Liver (tissue), 9 donors: ENCODE data around the gene GPR141. TPM values are rescaled to one million over a fixed set of nuclear protein-coding genes. Genes with fewer than 3 reads are reported as not detected.

ENCODE experiments used
- DNase-seq: peaks from one replicate; pipeline ENCODE4 v3.0.0-alpha.2; 2017; ENCODE audit warnings: low spot score
- H3K27ac ChIP-seq, 2 donors: one replicate each; pipeline ENCODE4 v1.7.0; 2013; ENCODE audit warnings: inconsistent platforms in 2 of 2, low read length in 2 of 2, control low read depth in 1 of 2, low read depth in 1 of 2, mild to moderate bottlenecking in 1 of 2
- H3K27me3 ChIP-seq, 4 donors: one replicate each; pipeline versions ENCODE4 v1.6.1 to v1.7.0; 2013; ENCODE audit warnings: low read length in 3 of 4, inconsistent platforms in 1 of 4, mild to moderate bottlenecking in 1 of 4, moderate library complexity in 1 of 4; ENCODE audit not compliant: control insufficient read depth in 4 of 4, insufficient read depth in 4 of 4
- H3K36me3 ChIP-seq, 4 donors: one replicate each; pipeline versions ENCODE4 v1.6.1 to v1.7.0; 2013; ENCODE audit warnings: low read length in 3 of 4, mild to moderate bottlenecking in 3 of 4, low read depth in 1 of 4, moderate library complexity in 1 of 4; ENCODE audit not compliant: control insufficient read depth in 4 of 4, insufficient read depth in 3 of 4
- H3K4me1 ChIP-seq, 4 donors: one replicate each; pipeline versions ENCODE4 v1.6.1 to v1.7.0; 2013; ENCODE audit warnings: low read length in 3 of 4, mild to moderate bottlenecking in 3 of 4, moderate library complexity in 1 of 4; ENCODE audit not compliant: control insufficient read depth in 4 of 4, insufficient read depth in 4 of 4
- H3K4me3 ChIP-seq, 3 donors: one replicate each; pipeline versions ENCODE4 v1.6.1 to v1.7.0; 2013; ENCODE audit warnings: low read length in 3 of 3, control low read depth in 1 of 3, low read depth in 1 of 3, mild to moderate bottlenecking in 1 of 3
- H3K9ac ChIP-seq, 2 donors: one replicate each; pipeline ENCODE4 v1.7.0; 2013; ENCODE audit warnings: low read length in 2 of 2, mild to moderate bottlenecking in 2 of 2, moderate library complexity in 2 of 2, control low read depth in 1 of 2, low read depth in 1 of 2
- H3K9me3 ChIP-seq, 4 donors: one replicate each; pipeline versions ENCODE4 v1.6.1 to v1.7.0; 2013; ENCODE audit warnings: low read length in 3 of 4; ENCODE audit not compliant: control insufficient read depth in 4 of 4
- ATF3 ChIP-seq: IDR thresholded peaks from 2 replicates; pipeline ENCODE4 v1.6.1; 2016; ENCODE audit warnings: antibody characterized with exemption
- CTCF ChIP-seq: fragments of 150-350 bp; IDR thresholded peaks from 2 replicates; pipeline ENCODE4 v1.5.1; 2017; ENCODE audit warnings: improper control_type of control experiment, low read depth, low read length; ENCODE audit not compliant: missing input control
- EGR1 ChIP-seq, 2 donors: IDR thresholded peaks; 2 replicates each; pipeline ENCODE4 v1.6.1; 2016 to 2018; ENCODE audit warnings: antibody characterized with exemption in 2 of 2, low read depth in 2 of 2
- FOXA1 ChIP-seq: IDR thresholded peaks from 2 replicates; pipeline ENCODE4 v1.6.1; 2016; ENCODE audit warnings: antibody characterized with exemption
- FOXA2 ChIP-seq: IDR thresholded peaks from 2 replicates; pipeline ENCODE4 v1.6.1; 2016; ENCODE audit warnings: antibody characterized with exemption
- GABPA ChIP-seq, 2 donors: IDR thresholded peaks in 1 of 2; conservative IDR thresholded peaks in 1 of 2; 2 replicates each; pipeline ENCODE4 v1.6.1; 2016; ENCODE audit warnings: antibody characterized with exemption in 2 of 2, mild to moderate bottlenecking in 1 of 2, moderate library complexity in 1 of 2
- HNF4A ChIP-seq, 2 donors: conservative IDR thresholded peaks; 2 replicates each; pipeline ENCODE4 v1.6.1; 2016; ENCODE audit warnings: antibody characterized with exemption in 2 of 2, mild to moderate bottlenecking in 2 of 2
- HNF4G ChIP-seq: IDR thresholded peaks from 2 replicates; pipeline ENCODE4 v1.6.1; 2016; ENCODE audit warnings: antibody characterized with exemption
- JUND ChIP-seq, 2 donors: IDR thresholded peaks; 2 replicates each; pipeline ENCODE4 v1.6.1; 2016; ENCODE audit warnings: antibody characterized with exemption in 2 of 2
- MAX ChIP-seq: IDR thresholded peaks from 2 replicates; pipeline ENCODE4 v1.6.1; 2016; ENCODE audit warnings: antibody characterized with exemption
- NR2F2 ChIP-seq: IDR thresholded peaks from 2 replicates; pipeline ENCODE4 v1.6.1; 2016; ENCODE audit warnings: antibody characterized with exemption
- REST ChIP-seq: IDR thresholded peaks from 2 replicates; pipeline ENCODE4 v1.6.1; 2016; ENCODE audit warnings: antibody characterized with exemption, mild to moderate bottlenecking
- RXRA ChIP-seq, 2 donors: IDR thresholded peaks; 2 replicates each; pipeline ENCODE4 v1.6.1; 2017 to 2018; ENCODE audit warnings: antibody characterized with exemption in 2 of 2, mild to moderate bottlenecking in 1 of 2
- SP1 ChIP-seq: IDR thresholded peaks from 2 replicates; pipeline ENCODE4 v1.6.1; 2018; ENCODE audit warnings: antibody characterized with exemption, mild to moderate bottlenecking
- TAF1 ChIP-seq: conservative IDR thresholded peaks from 2 replicates; pipeline ENCODE4 v1.6.1; 2016; ENCODE audit warnings: antibody characterized with exemption, mild to moderate bottlenecking
- YY1 ChIP-seq: IDR thresholded peaks from 2 replicates; pipeline ENCODE4 v1.6.1; 2016; ENCODE audit warnings: antibody characterized with exemption, mild to moderate bottlenecking
- ZBTB33 ChIP-seq: IDR thresholded peaks from 2 replicates; pipeline ENCODE4 v1.6.1; 2016; ENCODE audit warnings: antibody characterized with exemption
- WGBS: extraction: QIAGEN DNeasy Blood & Tissue Kit; methylation state at CpG from one replicate; pipeline ENCODE4 v1.1.7; 2013; 5-methylcytosine and 5-hydroxymethylcytosine counted together
- polyA plus RNA-seq, 2 donors: library from polyadenylated mRNA; stranded (reverse) in 1 of 2; unstranded in 1 of 2; fragments of 200-250 nt in 1 of 2; fragments of >200 nt in 1 of 2; fragmentation: Nextera tagmentation in 1 of 2; extraction: Ambion mirVana in 1 of 2; gene quantifications; one replicate each; pipeline versions ENCODE4 v1.2.1 to v1.2.3, GENCODE V29; 2013 to 2015
- total RNA-seq, 2 donors: library from RNA; depleted of rRNA; stranded (reverse); fragments of >200 nt; gene quantifications; one replicate each; pipeline ENCODE4 v1.2.3, GENCODE V29; 2014
- donor health status: healthy.
- donor health status: healthy.
- donor health status: healthy.
- donor health status: healthy.
- donor health status: healthy.

Gene GPR141
- total and polyA plus RNA-seq, 4 donors: 0.28 to 2.9 (median 1.4) TPM; not detected in 1

- 45% methylated on average over 1 of the region's 1 CpG for WGBS
- H3K4me1 ChIP-seq: no peaks in the 10 kb centered on the region
- DNase-seq: no peak
- no peak overlapping the region for H3K4me3 ChIP-seq
- no peaks in the 10 kb centered on the region for H3K36me3 ChIP-seq
- H3K9me3 ChIP-seq: no peaks in the 10 kb centered on the region
- TF ChIP-seq RXRA (IDR thresholded peaks at IDR 0.05): no peak
- no peak for TF ChIP-seq TAF1
- TF ChIP-seq EGR1 (IDR thresholded peaks at IDR 0.05; ENCODE audit: low read depth in 2 of 2): no peak
- no peak for TF ChIP-seq JUND (IDR thresholded peaks at IDR 0.05)
- TF ChIP-seq HNF4A (conservative IDR thresholded peaks at IDR 0.05): no peak
- no peak for TF ChIP-seq ATF3
- no peak for TF ChIP-seq ZBTB33
- no peak for TF ChIP-seq FOXA2
- no peak for TF ChIP-seq HNF4G
- no peak for TF ChIP-seq NR2F2
- no peak for TF ChIP-seq MAX
- TF ChIP-seq GABPA (IDR thresholded peaks at IDR 0.05 in 1 of 2, conservative IDR thresholded peaks at IDR 0.05 in 1 of 2): no peak
- TF ChIP-seq FOXA1: no peak
- TF ChIP-seq CTCF: no peak
- TF ChIP-seq REST: no peak
- no peak for TF ChIP-seq YY1
- no peaks in the 10 kb centered on the region for H3K27me3 ChIP-seq
- H3K27ac ChIP-seq: no peak overlapping the region
- no peak overlapping the region for H3K9ac ChIP-seq
These were observed 13.7 kb upstream of the GPR141 start for GRCh38 chr7:37669818-37670217.

- DNase-seq: no peak
- 59% methylated on average over 1 of the region's 1 CpG for WGBS
- Histone ChIP-seq H3K27ac (no peak overlapping the region), H3K4me1 (no peaks in the 10 kb centered on the region), H3K36me3 (no peaks in the 10 kb centered on the region), H3K27me3 (no peaks in the 10 kb centered on the region), H3K4me3 (no peak overlapping the region), H3K9ac (no peak overlapping the region), H3K9me3 (no peaks in the 10 kb centered on the region)
- no peak for TF ChIP-seq NR2F2
- TF ChIP-seq HNF4A (conservative IDR thresholded peaks at IDR 0.05): no peak
- TF ChIP-seq SP1: no peak
- no peak for TF ChIP-seq FOXA1
- TF ChIP-seq ATF3: no peak
- no peak for TF ChIP-seq GABPA (IDR thresholded peaks at IDR 0.05 in 1 of 2, conservative IDR thresholded peaks at IDR 0.05 in 1 of 2)
- no peak for TF ChIP-seq EGR1 (IDR thresholded peaks at IDR 0.05; ENCODE audit: low read depth in 2 of 2)
- no peak for TF ChIP-seq YY1
- TF ChIP-seq JUND (IDR thresholded peaks at IDR 0.05): no peak
- no peak for TF ChIP-seq REST
- TF ChIP-seq TAF1: no peak
These were observed 13.1 kb upstream of the GPR141 start for GRCh38 chr7:37670436-37670835.
